Activated naive CD4-positive, alpha-beta T cell treated with anti-CD3 and anti-CD28 coated beads, Interleukin-2, amount 10 ng/mL, durations not matched to agents 7 days and 5 days (primary cell): ENCODE measurements around the gene BCAS3.
"Not testable (repeated sequence)": the region's sequence is repeated elsewhere in the genome, so short reads cannot be mapped to it uniquely, and the experiment has no call there.

Experiments
- CTCF ChIA-PET: fragments of 350-600 bp; sonication (Branson Sonifier 250); formaldehyde crosslinking; loops from one replicate; lab custom pipeline; 2021; ENCODE audit warnings: antibody characterized with exemption; lab: Charles Lee
- DNase-seq: peaks from one replicate; pipeline ENCODE4 v3.0.0-alpha.2; 2020
- H3K27ac Mint-ChIP-seq: one replicate; pipeline ENCODE4 v1.8.0; 2021; ENCODE audit warnings: mild to moderate bottlenecking, moderate library complexity, mixed read lengths
- H3K27me3 Mint-ChIP-seq: one replicate; pipeline ENCODE4 v1.8.0; 2021; ENCODE audit warnings: mild to moderate bottlenecking, mixed read lengths
- H3K36me3 Mint-ChIP-seq: one replicate; pipeline ENCODE4 v1.8.0; 2021; ENCODE audit warnings: mixed read lengths
- H3K4me1 Mint-ChIP-seq: one replicate; pipeline ENCODE4 v1.8.0; 2021; ENCODE audit warnings: mixed read lengths
- H3K4me3 Mint-ChIP-seq: one replicate; pipeline ENCODE4 v1.8.0; 2021; ENCODE audit warnings: mild to moderate bottlenecking, moderate library complexity, mixed read lengths
- H3K9me3 Mint-ChIP-seq: one replicate; pipeline ENCODE4 v1.8.0; 2021; ENCODE audit warnings: mixed read lengths

Gene BCAS3

DNA sequence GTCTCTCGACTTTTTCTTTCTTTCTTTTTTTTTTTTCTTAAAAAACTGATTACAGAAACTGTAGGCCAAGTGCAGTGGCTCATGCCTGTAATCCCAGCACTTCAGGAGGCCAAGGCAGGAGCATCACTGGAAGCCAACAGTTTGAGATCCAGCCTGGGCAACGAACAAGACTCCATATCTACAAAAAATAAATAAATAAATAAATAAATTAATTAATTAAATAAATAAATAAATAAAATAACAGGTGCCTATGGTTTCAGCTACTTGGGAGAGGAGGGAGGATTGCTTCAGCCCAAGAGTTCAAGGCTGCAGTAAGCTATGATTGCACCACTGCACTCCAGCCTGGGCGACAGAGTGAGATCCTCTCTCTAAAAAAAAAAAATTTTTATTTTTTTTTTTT, 679.4 kb downstream of the BCAS3 start:
- DNase-seq, H3K4me3 Mint-ChIP-seq, H3K9me3 Mint-ChIP-seq, H3K4me1 Mint-ChIP-seq, H3K36me3 Mint-ChIP-seq, H3K27ac Mint-ChIP-seq, H3K27me3 Mint-ChIP-seq: not testable (repeated sequence)
- CTCF ChIA-PET: interaction anchor here (0.7 kb wide), 1 partner anchor 203 kb away, joined by 3 read pairs; no protein-coding TSS in a partner anchor

DNA sequence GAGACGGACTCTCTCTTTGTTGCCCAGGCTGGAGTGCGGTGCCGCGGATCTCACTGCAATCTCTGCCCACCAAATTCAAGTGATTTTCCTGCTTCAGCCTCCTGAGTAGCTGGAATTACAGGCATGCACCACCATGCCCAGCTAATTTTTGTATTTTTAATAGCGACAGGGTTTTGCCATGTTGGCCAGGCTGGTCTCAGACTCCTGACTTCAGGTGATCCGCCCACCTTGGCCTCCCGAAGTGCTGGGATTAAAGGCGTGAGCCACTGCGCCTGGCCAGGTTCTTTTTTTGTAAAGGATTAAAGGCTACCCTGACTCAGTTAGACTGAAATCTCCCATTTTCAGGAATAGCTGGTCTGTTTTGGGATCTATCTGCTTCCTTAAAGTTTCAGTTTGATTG, 681.9 kb downstream of the BCAS3 start:
- not testable (repeated sequence) for DNase-seq, H3K27ac Mint-ChIP-seq, H3K9me3 Mint-ChIP-seq, H3K4me3 Mint-ChIP-seq, H3K27me3 Mint-ChIP-seq, H3K36me3 Mint-ChIP-seq, H3K4me1 Mint-ChIP-seq
- CTCF ChIA-PET: interaction anchor here (0.9 to 2.9 kb wide), 14 partner anchors 10 to 639 kb away, joined by 3 to 20 read pairs (median 5); no protein-coding TSS in a partner anchor

DNA sequence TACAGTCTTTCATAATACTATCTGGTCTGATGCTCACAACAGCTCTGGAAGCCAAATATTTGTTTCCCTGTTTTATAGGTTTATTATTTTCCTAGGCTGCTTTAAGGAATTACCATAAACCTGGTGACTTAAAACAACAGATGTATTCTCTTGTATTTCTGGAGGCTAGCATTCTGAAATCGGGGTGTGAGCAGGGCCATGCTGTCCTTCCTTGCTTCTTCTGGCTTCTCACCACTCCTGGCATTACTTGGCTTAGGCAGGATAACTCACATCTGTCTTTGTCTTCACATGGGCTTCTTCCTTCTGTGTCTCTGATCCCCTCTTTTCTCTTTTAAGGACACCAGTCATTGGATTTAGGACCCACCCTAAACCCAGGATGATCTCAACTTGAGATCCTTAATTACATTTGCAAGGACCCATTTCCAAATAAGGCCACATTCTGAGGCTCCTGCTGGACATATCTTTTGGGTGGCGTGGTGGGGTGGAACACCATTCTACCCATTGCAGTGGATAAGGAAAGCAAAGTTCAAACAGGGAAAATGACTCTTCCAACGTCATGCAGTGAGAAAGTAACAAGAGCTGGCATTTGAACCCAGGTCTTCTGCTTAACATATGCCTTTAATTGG, 682.8 kb downstream of the BCAS3 start:
- Mint-ChIP-seq H3K4me1 (no peaks in the 10 kb centered on the region), H3K27ac (no peak overlapping the region), H3K9me3 (no peaks in the 10 kb centered on the region), H3K36me3 (no peaks in the 10 kb centered on the region), H3K27me3 (no peaks in the 10 kb centered on the region), H3K4me3 (no peak overlapping the region)
- CTCF ChIA-PET: interaction anchor here (1.2 to 2.9 kb wide), 5 partner anchors 141 to 389 kb away, joined by 3 to 20 read pairs (median 5); no protein-coding TSS in a partner anchor
- DNase-seq: no peak

DNA sequence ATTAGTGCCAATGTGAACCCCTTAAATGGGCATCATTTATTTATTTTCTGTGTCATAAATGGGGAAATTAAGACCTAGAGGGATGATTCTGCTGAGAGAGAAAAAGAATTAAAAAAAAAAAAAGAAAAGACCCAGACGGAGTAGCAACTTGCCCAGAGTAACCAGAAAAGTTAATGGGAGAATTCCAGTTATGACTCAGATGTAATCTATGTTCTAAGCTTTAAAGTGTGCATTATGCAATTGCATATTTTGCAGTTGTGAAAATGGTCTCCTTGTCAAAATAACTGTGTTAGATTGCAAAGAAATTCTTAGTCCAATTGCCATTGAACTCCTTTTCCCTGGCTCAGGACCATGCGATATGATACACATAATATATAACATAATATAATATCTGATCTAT, 683.4 kb downstream of the BCAS3 start:
- Mint-ChIP-seq H3K27me3 (no peaks in the 10 kb centered on the region), H3K9me3 (no peaks in the 10 kb centered on the region), H3K4me1 (no peaks in the 10 kb centered on the region), H3K4me3 (no peak overlapping the region), H3K27ac (no peak overlapping the region), H3K36me3 (no peaks in the 10 kb centered on the region)
- DNase-seq: no peak
- CTCF ChIA-PET: no interaction called here

DNA sequence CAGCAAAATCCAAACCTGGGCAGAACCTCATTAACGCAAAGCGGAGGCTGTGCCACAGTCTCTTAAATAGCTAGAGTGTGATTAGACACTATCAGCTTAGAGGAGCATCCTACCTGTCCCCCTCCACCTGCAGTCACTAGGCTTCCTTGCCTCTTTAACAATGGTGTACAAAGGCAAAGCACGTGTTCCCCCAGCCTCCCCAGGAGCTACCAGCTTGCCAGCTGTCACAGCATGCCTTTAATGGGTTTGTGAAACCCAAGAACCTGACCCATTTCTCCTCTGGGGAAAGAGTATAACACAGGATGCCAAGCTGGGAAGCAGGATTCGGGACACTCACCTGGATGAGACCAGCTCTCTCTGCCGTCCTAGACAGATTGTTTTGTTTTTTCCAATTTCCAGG, 684.7 kb downstream of the BCAS3 start:
- CTCF ChIA-PET: no interaction called here
- no peaks in the 10 kb centered on the region for H3K9me3 Mint-ChIP-seq
- H3K36me3 Mint-ChIP-seq: no peaks in the 10 kb centered on the region
- no peak overlapping the region for H3K4me3 Mint-ChIP-seq
- no peaks in the 10 kb centered on the region for H3K4me1 Mint-ChIP-seq
- no peaks in the 10 kb centered on the region for H3K27me3 Mint-ChIP-seq
- no peak for DNase-seq
- no peak overlapping the region for H3K27ac Mint-ChIP-seq

DNA sequence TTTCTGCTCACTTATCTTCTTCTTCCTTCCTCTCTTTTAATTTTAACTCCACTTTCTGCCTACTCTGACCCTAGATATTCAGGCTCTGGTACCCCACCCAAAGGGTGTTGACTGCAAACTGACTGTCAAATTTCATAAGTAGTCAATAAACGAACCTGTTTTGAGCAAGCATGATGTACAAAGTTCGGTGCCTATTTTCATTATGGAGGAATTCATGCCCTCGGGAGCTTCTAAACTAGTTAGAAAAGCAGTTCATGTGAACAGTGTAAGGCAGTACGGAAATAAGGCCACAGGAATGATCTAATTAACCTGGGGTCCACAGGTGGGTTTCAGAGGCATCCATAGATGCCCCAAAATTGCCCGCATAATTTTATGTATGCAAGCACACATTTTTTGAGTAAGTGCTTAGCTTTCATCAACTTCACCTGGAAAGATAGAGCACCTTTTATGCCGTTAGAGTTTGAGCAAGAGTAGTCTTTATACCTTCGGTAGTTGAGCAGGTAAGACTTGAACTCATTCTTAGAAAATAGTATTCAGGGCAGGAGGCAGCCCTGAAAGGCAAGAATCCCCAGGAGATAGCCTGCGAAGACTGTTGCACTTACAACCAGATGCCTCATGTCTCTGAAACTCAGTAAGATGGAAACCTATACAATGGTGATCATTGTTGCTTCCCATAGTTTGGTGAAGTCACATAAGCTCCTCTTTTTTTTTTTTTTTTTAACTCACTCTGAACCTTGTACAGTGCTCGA, 685.4 kb downstream of the BCAS3 start:
- Mint-ChIP-seq H3K4me1 (no peaks in the 10 kb centered on the region), H3K9me3 (no peaks in the 10 kb centered on the region), H3K4me3 (no peak overlapping the region), H3K27ac (no peak overlapping the region), H3K27me3 (no peaks in the 10 kb centered on the region), H3K36me3 (no peaks in the 10 kb centered on the region)
- DNase-seq: no peak
- CTCF ChIA-PET: no interaction called here

DNA sequence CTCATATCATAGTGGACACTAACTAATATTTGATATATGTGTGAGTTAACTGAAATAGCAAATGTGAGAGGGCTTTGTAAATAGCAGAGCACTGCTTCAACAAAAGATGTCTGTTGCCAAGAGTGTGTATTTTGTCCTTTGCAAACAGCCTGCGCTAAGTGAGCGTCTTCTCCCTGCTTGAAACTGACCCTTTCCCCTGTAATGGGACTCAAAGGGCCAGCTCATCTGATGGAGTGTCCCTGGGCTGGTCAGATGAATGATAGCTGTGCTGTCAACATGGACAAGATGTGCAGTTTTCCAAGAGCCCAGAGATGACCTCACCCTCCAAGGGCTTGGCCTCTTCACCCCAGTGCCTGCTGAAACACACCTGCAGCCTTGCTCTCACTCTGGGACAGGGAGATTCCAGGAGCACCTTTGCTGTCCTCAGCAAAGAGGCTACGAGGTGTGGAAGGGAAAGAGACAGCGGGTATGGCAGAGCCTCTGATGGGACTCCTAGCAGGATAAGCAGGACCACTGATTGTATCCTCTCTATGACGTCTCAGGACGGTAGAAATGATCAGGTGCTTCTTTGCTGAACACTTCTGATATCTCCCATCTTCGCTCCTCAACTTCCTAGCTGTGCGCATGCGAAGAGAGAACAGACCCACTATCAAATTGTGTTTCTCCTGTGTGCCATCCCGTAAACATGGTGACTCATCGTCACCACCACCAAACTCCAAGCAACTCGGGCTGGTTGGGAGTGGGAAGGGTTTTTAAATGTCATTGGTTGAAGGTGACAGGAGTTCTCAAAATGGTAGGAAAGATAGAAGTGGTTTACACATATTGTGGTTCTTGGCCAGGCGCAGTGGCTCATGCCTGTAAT, 686.2 kb downstream of the BCAS3 start:
- no peaks in the 10 kb centered on the region for H3K9me3 Mint-ChIP-seq
- no peak overlapping the region for H3K4me3 Mint-ChIP-seq
- no peak for DNase-seq
- no peak overlapping the region for H3K27ac Mint-ChIP-seq
- CTCF ChIA-PET: interaction anchor here (0.6 to 0.7 kb wide), 2 partner anchors 26 to 624 kb away, joined by 3 read pairs; no protein-coding TSS in a partner anchor
- H3K4me1 Mint-ChIP-seq: no peaks in the 10 kb centered on the region
- no peaks in the 10 kb centered on the region for H3K36me3 Mint-ChIP-seq
- H3K27me3 Mint-ChIP-seq: no peaks in the 10 kb centered on the region

DNA sequence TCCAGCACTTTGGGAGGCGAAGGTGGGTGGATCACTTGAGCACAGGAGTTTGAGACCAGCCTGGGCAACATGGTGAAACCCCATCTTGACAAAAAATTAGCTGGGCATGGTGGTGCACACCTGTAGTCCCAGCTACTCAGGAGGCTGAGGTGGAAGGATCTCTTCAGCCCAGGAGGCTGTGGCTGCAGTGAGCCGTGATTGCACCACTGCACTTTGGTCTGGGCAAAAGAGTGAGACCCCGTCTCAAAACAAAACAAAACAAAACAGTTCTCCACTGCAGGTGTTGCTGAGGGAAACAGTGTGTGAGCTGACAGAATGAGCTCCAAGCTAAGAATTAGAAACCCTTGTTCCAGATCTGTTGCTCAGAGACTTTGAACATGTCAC, 686.8 kb downstream of the BCAS3 start:
- no peaks in the 10 kb centered on the region for H3K27me3 Mint-ChIP-seq
- H3K4me1 Mint-ChIP-seq: no peaks in the 10 kb centered on the region
- H3K36me3 Mint-ChIP-seq: no peaks in the 10 kb centered on the region
- no peak for DNase-seq
- no peak overlapping the region for H3K4me3 Mint-ChIP-seq
- CTCF ChIA-PET: interaction anchor here (0.7 kb wide), 1 partner anchor 25 kb away, joined by 3 read pairs; no protein-coding TSS in a partner anchor
- H3K9me3 Mint-ChIP-seq: no peaks in the 10 kb centered on the region
- no peak overlapping the region for H3K27ac Mint-ChIP-seq

DNA sequence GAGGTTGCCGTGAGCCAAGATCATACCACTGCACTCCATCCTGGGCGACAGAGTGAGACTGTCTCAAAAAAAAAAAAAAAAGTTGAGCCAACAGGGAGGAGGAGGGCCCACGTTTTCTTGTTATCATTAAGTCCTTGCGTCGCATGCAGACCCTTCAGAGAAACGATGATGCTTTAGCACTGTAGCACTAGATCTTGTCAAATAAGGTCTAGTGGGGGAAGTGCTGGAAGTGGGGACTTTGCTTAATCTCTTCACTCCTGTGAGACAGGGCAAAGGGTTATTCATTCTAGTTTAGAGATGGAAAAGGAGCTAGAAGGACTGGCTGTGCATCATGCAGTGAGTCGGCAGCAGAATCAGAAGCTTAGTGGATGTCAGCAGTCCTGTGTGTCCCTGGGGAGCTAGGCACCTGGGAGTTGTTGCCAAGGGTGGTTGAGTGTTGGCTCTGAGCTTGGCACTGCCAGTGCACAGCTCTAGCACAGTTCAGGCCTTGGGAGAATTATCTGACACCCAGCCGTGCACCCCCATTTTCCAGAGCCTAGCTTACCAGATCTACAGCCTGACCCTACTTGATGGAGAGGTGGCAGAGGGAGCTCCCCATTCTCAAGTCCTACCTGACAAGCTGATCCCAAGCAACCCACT, 688.5 kb downstream of the BCAS3 start:
- no peaks in the 10 kb centered on the region for H3K27me3 Mint-ChIP-seq
- CTCF ChIA-PET: no interaction called here
- no peak overlapping the region for H3K27ac Mint-ChIP-seq
- no peak for DNase-seq
- no peak overlapping the region for H3K4me3 Mint-ChIP-seq
- no peaks in the 10 kb centered on the region for H3K9me3 Mint-ChIP-seq
- no peaks in the 10 kb centered on the region for H3K4me1 Mint-ChIP-seq
- no peaks in the 10 kb centered on the region for H3K36me3 Mint-ChIP-seq

DNA sequence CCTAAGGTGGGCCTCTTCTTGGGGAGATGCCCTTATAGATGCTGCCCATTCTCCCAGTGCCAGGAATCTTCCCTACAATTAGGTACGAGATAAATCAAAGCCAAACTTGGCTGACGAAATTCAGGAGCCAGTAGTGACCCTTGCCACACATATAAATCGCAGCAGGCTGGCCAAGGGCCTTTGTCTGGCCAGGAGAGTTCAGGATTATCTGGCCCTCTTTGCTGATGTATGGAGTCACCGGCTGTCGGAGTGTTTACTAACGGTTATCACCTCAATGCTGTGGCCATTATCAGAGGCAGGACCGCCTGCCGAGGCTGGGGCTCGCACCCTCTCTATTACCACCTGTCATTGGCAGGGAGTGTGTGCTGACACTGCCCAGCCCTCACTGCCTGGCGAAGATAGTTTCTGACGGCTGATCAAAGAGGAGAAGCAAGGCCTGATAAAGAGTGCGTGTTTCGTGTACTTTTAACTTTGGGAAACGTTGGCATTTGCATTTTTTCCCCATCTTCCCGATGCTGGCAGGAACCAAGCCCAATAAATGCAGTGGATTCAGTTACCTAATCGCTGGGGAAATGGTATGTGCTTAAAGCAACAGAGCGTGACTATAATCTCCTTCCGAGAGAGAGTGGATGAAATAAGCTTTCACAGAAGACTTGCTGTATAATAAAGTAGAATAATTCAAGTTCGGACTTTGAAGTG, 689.2 kb downstream of the BCAS3 start:
- Mint-ChIP-seq H3K4me1 (no peaks in the 10 kb centered on the region), H3K4me3 (no peak overlapping the region), H3K9me3 (no peaks in the 10 kb centered on the region), H3K27ac (no peak overlapping the region), H3K27me3 (no peaks in the 10 kb centered on the region), H3K36me3 (no peaks in the 10 kb centered on the region)
- no peak for DNase-seq
- CTCF ChIA-PET: no interaction called here

DNA sequence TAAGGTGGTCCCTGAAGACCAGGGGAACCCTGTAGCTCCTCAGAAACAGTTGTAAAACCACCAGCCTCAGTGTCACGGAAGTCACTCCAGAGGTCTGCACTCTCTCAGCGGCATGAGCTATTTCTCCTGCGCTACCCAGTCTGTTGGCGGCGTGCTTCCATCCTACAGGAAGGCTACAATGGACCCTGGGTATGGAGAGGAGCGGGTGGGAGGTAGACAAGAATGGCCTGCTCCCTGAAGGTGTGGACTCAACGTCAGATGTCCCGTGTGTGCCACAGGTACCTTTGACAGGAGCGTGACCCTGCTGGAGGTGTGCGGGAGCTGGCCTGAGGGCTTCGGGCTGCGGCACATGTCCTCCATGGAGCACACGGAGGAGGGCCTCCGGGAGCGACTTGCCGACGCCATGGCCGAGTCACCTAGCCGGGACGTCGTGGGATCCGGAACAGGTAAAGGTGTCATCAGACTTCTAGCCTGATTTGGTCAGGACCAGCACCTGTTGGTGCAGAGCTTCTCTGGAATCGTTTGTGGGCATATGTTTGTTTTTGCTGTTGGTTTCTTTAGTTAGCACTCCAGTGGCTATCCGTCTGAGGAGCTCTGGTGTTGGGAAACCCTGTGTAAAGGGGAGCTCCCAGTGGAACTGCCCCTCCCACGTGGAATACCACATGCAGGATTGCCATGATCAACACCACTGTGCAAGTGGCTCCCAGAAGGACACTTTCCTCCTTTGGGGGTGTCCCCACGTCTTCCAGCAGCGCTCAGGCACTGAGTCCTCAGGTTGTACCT, 690.6 kb downstream of the BCAS3 start:
- Mint-ChIP-seq H3K4me1 (no peaks in the 10 kb centered on the region), H3K4me3 (no peak overlapping the region), H3K36me3 (no peaks in the 10 kb centered on the region), H3K9me3 (no peaks in the 10 kb centered on the region), H3K27me3 (no peaks in the 10 kb centered on the region), H3K27ac (no peak overlapping the region)
- CTCF ChIA-PET: interaction anchor here (2.6 kb wide), 1 partner anchor 9 kb away, joined by 6 read pairs; no protein-coding TSS in a partner anchor
- no peak for DNase-seq

DNA sequence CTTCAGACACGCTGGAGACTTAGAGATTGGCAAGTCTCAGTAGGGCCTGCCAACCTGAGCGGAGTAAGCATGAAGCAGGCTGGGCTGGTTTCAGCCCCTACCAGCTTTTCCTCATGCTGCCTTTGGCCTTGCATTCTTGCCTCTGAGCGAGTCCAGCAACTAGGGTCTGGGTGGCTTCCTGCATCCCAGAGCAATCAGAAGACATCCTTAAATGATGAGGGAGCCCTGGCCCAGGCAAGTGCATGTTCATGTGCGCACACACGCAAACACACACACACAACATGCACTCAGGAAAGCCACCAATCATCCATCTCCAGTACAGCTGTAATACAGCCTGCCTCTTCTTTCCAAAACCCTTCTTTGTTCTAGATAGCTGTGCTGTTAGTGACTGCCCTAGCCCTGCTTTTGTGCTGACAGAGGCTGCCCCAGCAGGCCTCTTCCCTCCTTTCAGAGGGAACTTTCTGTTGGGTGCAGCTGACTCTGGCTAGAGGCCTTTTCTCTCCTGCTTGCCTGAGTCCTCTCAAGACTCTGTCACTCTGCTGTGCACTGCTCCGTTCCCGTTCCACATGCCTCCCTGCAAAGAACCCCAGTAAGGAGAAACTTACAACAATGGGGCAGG, 691.3 kb downstream of the BCAS3 start:
- DNase-seq: no peak
- H3K27ac Mint-ChIP-seq: no peak overlapping the region
- H3K27me3 Mint-ChIP-seq: no peaks in the 10 kb centered on the region
- CTCF ChIA-PET: interaction anchor here (0.7 to 2.6 kb wide), 2 partner anchors 10 to 11 kb away, joined by 3 to 6 read pairs; no protein-coding TSS in a partner anchor
- H3K9me3 Mint-ChIP-seq: no peaks in the 10 kb centered on the region
- no peaks in the 10 kb centered on the region for H3K4me1 Mint-ChIP-seq
- H3K36me3 Mint-ChIP-seq: no peaks in the 10 kb centered on the region
- no peak overlapping the region for H3K4me3 Mint-ChIP-seq
